ENCODE measurements around the gene EOLA2.

- TF ChIP-seq CTCF (IDR thresholded peaks at IDR 0.05; ENCODE audit: poor library complexity, severe bottlenecking): no peak
- TF ChIP-seq MXI1 (conservative IDR thresholded peaks at IDR 0.05; ENCODE audit: poor library complexity, severe bottlenecking): no peak
- TF ChIP-seq EP300 (conservative IDR thresholded peaks at IDR 0.05; ENCODE audit: poor library complexity, severe bottlenecking): no peak
- TF ChIP-seq EZH2 (IDR thresholded peaks at IDR 0.05; ENCODE audit: borderline replicate concordance, insufficient read depth, low read length, poor library complexity, severe bottlenecking): no peak
- TF ChIP-seq POLR2AphosphoS5 (IDR thresholded peaks at IDR 0.05): no peak
- TF ChIP-seq SMC3 (conservative IDR thresholded peaks at IDR 0.05; ENCODE audit: poor library complexity): no peak
- no peak for TF ChIP-seq REST (IDR thresholded peaks at IDR 0.05; ENCODE audit: borderline replicate concordance)
- TF ChIP-seq RAD21 (conservative IDR thresholded peaks at IDR 0.05): no peak
Measured at GRCh38 chrX:149908308-149908707, 30.0 kb downstream of the EOLA2 start.
